IgD-negative memory B cell (primary cell): ENCODE data around the gene URI1. TPM values are rescaled to one million over a fixed set of nuclear protein-coding genes. Genes with fewer than 3 reads are reported as not detected.

Source experiments
- H3K27ac Mint-ChIP-seq, 3 donors: one replicate each; pipeline ENCODE4 v1.8.0; 2020 to 2022; ENCODE audit warnings: mild to moderate bottlenecking in 3 of 3, mixed read lengths in 3 of 3, moderate library complexity in 1 of 3
- H3K27me3 Mint-ChIP-seq: one replicate; pipeline ENCODE4 v1.8.0; 2021; ENCODE audit warnings: mixed read lengths
- H3K36me3 Mint-ChIP-seq: one replicate; pipeline ENCODE4 v1.8.0; 2020; ENCODE audit warnings: mild to moderate bottlenecking, mixed read lengths
- H3K4me1 Mint-ChIP-seq, 3 donors: one replicate each; pipeline ENCODE4 v1.8.0; 2020 to 2022; ENCODE audit warnings: mixed read lengths in 3 of 3, mild to moderate bottlenecking in 1 of 3
- H3K4me3 Mint-ChIP-seq, 4 donors: one replicate each; pipeline ENCODE4 v1.8.0; 2020 to 2022; ENCODE audit warnings: mild to moderate bottlenecking in 4 of 4, mixed read lengths in 4 of 4, moderate library complexity in 3 of 4
- H3K9me3 Mint-ChIP-seq, 3 donors: one replicate each; pipeline ENCODE4 v1.8.0; 2020 to 2021; ENCODE audit warnings: mixed read lengths in 3 of 3, mild to moderate bottlenecking in 1 of 3
- polyA plus RNA-seq: library from polyadenylated mRNA; unstranded; fragments of 300-500 nt; fragmentation: Illumina TruSeq; gene quantifications from one replicate; pipeline ENCODE4 v1.2.3, GENCODE V29; 2021

URI1 gene
- polyA plus RNA-seq, 1 donor from 2014 or later: 9.8 TPM

- Mint-ChIP-seq H3K4me3 (peak overlapping the region in 1 of 4 donors; percentile 34), H3K36me3 (peaks cover 4% of the 10 kb centered on the region), H3K4me1 (peaks cover 4 to 6% (median 5%) of the 10 kb centered on the region in 3 donors)
Observed at GRCh38 chr19:30006207-30006606, 64.2 kb downstream of the URI1 start.

GRCh38 chr19:30008169-30008568 is 66.1 kb downstream of the URI1 start:
- Mint-ChIP-seq H3K36me3 (peaks cover 6% of the 10 kb centered on the region), H3K4me3 (no peak overlapping the region), H3K9me3 (no peaks in the 10 kb centered on the region), H3K4me1 (peaks cover 4 to 5% (median 4%) of the 10 kb centered on the region in 3 donors), H3K27me3 (no peaks in the 10 kb centered on the region), H3K27ac (no peak overlapping the region)

More at GRCh38 chr19:30006207-30006606, 64.2 kb downstream of the URI1 start:
- Mint-ChIP-seq H3K27ac (no peak overlapping the region), H3K9me3 (no peaks in the 10 kb centered on the region), H3K27me3 (no peaks in the 10 kb centered on the region)

GRCh38 chr19:30009013-30009412 is 67.0 kb downstream of the URI1 start:
- no peak overlapping the region for H3K27ac Mint-ChIP-seq
- H3K4me1 Mint-ChIP-seq: peaks cover 2 to 4% (median 4%) of the 10 kb centered on the region in 3 donors
- peaks cover 4% of the 10 kb centered on the region for H3K36me3 Mint-ChIP-seq
- no peak overlapping the region for H3K4me3 Mint-ChIP-seq
- no peaks in the 10 kb centered on the region for H3K9me3 Mint-ChIP-seq
- no peaks in the 10 kb centered on the region for H3K27me3 Mint-ChIP-seq

GRCh38 chr19:30011051-30011578 is 69.1 kb downstream of the URI1 start:
- Mint-ChIP-seq H3K4me1 (peaks cover 0 to 4% (median 1%) of the 10 kb centered on the region in 3 donors), H3K27me3 (no peaks in the 10 kb centered on the region), H3K4me3 (no peak overlapping the region), H3K9me3 (no peaks in the 10 kb centered on the region), H3K27ac (no peak overlapping the region), H3K36me3 (peaks cover 4% of the 10 kb centered on the region)

GRCh38 chr19:30014770-30015169 is 72.7 kb downstream of the URI1 start:
- no peak overlapping the region for H3K4me3 Mint-ChIP-seq
- peak overlapping the region in 1 of 3 donors; percentile 77 for H3K27ac Mint-ChIP-seq
- peaks cover 8 to 11% (median 8%) of the 10 kb centered on the region in 3 donors for H3K4me1 Mint-ChIP-seq
- no peaks in the 10 kb centered on the region for H3K27me3 Mint-ChIP-seq
- peaks cover 4% of the 10 kb centered on the region for H3K36me3 Mint-ChIP-seq
- H3K9me3 Mint-ChIP-seq: no peaks in the 10 kb centered on the region

GRCh38 chr19:30017172-30017571 is 75.1 kb downstream of the URI1 start:
- Mint-ChIP-seq H3K27ac (no peak overlapping the region), H3K27me3 (no peaks in the 10 kb centered on the region), H3K9me3 (no peaks in the 10 kb centered on the region), H3K36me3 (peaks cover 3% of the 10 kb centered on the region), H3K4me1 (peaks cover 8 to 13% (median 8%) of the 10 kb centered on the region in 3 donors), H3K4me3 (no peak overlapping the region)

GRCh38 chr19:30020189-30020588 is 78.2 kb downstream of the URI1 start:
- Mint-ChIP-seq H3K9me3 (no peaks in the 10 kb centered on the region), H3K27me3 (no peaks in the 10 kb centered on the region), H3K36me3 (peaks cover 6% of the 10 kb centered on the region), H3K4me1 (peaks cover 12 to 18% (median 15%) of the 10 kb centered on the region in 3 donors), H3K27ac (no peak overlapping the region), H3K4me3 (no peak overlapping the region)

- Mint-ChIP-seq H3K4me3 (no peak overlapping the region), H3K27me3 (no peaks in the 10 kb centered on the region), H3K4me1 (peaks cover 5 to 11% (median 7%) of the 10 kb centered on the region in 3 donors), H3K9me3 (no peaks in the 10 kb centered on the region), H3K36me3 (peaks cover 9% of the 10 kb centered on the region), H3K27ac (no peak overlapping the region)
Observed at GRCh38 chr19:30022659-30023058, 80.6 kb downstream of the URI1 start.

GRCh38 chr19:30023330-30023729 is 81.3 kb downstream of the URI1 start:
- Mint-ChIP-seq H3K9me3 (no peaks in the 10 kb centered on the region), H3K36me3 (peaks cover 16% of the 10 kb centered on the region), H3K27me3 (no peaks in the 10 kb centered on the region), H3K27ac (no peak overlapping the region), H3K4me1 (peaks cover 7 to 10% (median 7%) of the 10 kb centered on the region in 3 donors), H3K4me3 (peak overlapping the region in 1 of 4 donors; percentile 47)

- Mint-ChIP-seq H3K4me3 (no peak overlapping the region), H3K27ac (no peak overlapping the region), H3K27me3 (no peaks in the 10 kb centered on the region), H3K9me3 (peaks cover 0 to 5% (median 0%) of the 10 kb centered on the region in 3 donors), H3K4me1 (peaks cover 7 to 10% (median 8%) of the 10 kb centered on the region in 3 donors), H3K36me3 (peaks cover 21% of the 10 kb centered on the region)
Observed at GRCh38 chr19:30024091-30024490, 82.1 kb downstream of the URI1 start.

- no peak overlapping the region for H3K4me3 Mint-ChIP-seq
- H3K27me3 Mint-ChIP-seq: no peaks in the 10 kb centered on the region
- H3K27ac Mint-ChIP-seq: no peak overlapping the region
- peaks cover 0 to 9% (median 2%) of the 10 kb centered on the region in 3 donors for H3K9me3 Mint-ChIP-seq
- H3K4me1 Mint-ChIP-seq: peaks cover 7 to 16% (median 14%) of the 10 kb centered on the region in 3 donors
- peaks cover 27% of the 10 kb centered on the region for H3K36me3 Mint-ChIP-seq
Observed at GRCh38 chr19:30026933-30027332, 84.9 kb downstream of the URI1 start.

GRCh38 chr19:30028118-30028991 is 86.3 kb downstream of the URI1 start:
- H3K9me3 Mint-ChIP-seq: peaks cover 0 to 15% (median 4%) of the 10 kb centered on the region in 3 donors
- no peaks in the 10 kb centered on the region for H3K27me3 Mint-ChIP-seq
- H3K27ac Mint-ChIP-seq: no peak overlapping the region
- peaks cover 4 to 14% (median 13%) of the 10 kb centered on the region in 3 donors for H3K4me1 Mint-ChIP-seq
- peaks cover 26% of the 10 kb centered on the region for H3K36me3 Mint-ChIP-seq
- no peak overlapping the region for H3K4me3 Mint-ChIP-seq

GRCh38 chr19:30028992-30029343 is 86.9 kb downstream of the URI1 start:
- peaks cover 2 to 17% (median 4%) of the 10 kb centered on the region in 3 donors for H3K9me3 Mint-ChIP-seq
- H3K27me3 Mint-ChIP-seq: no peaks in the 10 kb centered on the region
- H3K4me1 Mint-ChIP-seq: peaks cover 2 to 10% (median 8%) of the 10 kb centered on the region in 3 donors
- H3K4me3 Mint-ChIP-seq: no peak overlapping the region
- no peak overlapping the region for H3K27ac Mint-ChIP-seq
- H3K36me3 Mint-ChIP-seq: peaks cover 28% of the 10 kb centered on the region

- H3K9me3 Mint-ChIP-seq: peaks cover 8 to 25% (median 8%) of the 10 kb centered on the region in 3 donors
- H3K36me3 Mint-ChIP-seq: peaks cover 33% of the 10 kb centered on the region
- H3K27me3 Mint-ChIP-seq: no peaks in the 10 kb centered on the region
- peaks cover 2 to 13% (median 10%) of the 10 kb centered on the region in 3 donors for H3K4me1 Mint-ChIP-seq
- no peak overlapping the region for H3K4me3 Mint-ChIP-seq
- no peak overlapping the region for H3K27ac Mint-ChIP-seq
Observed at GRCh38 chr19:30029721-30030510, 87.9 kb downstream of the URI1 start.

GRCh38 chr19:30034321-30034720 is 92.3 kb downstream of the URI1 start:
- Mint-ChIP-seq H3K27ac (peak overlapping the region in 1 of 3 donors; percentile 9), H3K36me3 (peaks cover 19% of the 10 kb centered on the region), H3K27me3 (no peaks in the 10 kb centered on the region), H3K4me1 (peaks cover 0 to 13% (median 8%) of the 10 kb centered on the region in 3 donors), H3K9me3 (peaks cover 12 to 29% (median 12%) of the 10 kb centered on the region in 3 donors), H3K4me3 (no peak overlapping the region)
